NCI-H146 treated with DMSO at 0.1 percent for 48 hours (cell line): ENCODE measurements around the gene NTN4.
"Not testable (repeated sequence)": the region's sequence is repeated elsewhere in the genome, so short reads cannot be mapped to it uniquely, and the experiment has no call there.

Source experiments
- DNase-seq: peaks from one replicate; lab custom pipeline; 2025; ENCODE audit not compliant: unreplicated experiment; lab: John Stamatoyannopoulos, UW

The NTN4 gene

DNA sequence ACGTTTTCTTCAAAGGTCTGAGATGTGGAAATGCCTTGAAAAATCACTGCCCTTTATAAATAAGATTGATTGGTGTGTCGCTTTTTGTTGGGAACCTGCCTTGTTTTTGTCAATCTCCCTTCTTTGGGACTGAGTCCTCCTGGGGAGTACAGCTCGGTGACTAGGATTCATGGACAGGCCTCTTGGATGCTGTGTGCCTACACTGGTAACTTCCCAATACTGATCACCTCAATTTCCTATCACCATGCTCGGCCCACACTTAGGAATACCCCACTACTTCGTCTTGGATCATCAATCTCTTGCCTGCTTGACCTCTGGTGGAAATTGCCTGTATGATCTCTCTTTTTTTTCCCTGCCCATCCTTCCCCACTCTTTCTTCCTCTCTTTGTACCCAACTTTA, 34.2 kb downstream of the NTN4 start:
- DNase-seq: no peak

DNA sequence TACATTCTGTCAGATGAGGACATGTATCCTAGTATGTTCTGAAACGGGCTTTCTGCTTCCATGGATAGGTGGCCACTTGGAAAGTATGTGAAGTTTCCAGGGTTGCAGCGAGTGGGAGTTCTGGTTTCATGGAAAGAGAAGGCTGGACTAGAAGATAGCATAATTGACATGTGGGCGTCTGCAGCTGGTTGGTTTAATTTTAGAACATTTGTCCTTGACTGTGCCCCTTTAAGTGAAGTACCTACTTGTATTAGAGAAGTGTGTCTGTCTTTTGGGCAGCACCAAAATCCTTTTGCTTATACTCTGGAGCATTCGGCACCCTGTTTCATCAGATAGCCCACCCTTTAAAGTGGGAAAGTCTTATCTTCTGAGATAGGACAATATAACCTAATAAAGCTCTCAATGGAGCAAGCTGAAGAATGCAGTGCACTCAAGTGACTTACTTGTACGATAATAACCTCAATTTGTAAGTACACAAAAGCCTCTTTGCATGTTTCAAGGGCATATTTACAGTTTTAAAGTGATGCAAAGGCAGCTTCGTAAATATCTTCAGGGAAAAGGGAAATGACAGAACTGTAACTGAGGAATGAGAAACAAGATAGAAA, 35.2 kb downstream of the NTN4 start:
- DNase-seq: no peak

DNA sequence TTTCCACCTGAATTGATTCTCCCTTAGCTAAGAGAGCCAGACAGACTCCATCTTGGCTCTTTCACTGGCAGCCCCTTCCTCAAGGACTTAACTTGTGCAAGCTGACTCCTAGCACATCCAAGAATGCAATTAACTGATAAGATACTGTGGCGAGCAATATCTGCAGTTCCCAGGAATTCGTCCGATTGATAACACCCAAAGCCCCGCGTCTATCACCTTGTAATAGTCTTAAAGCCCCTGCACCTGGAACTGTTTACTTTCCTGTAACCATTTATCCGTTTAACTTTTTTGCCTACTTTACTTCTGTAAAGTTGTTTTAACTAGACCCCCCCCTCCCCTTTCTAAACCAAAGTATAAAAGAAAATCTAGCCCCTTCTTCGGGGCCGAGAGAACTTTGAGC, 44.5 kb downstream of the NTN4 start:
- not testable (repeated sequence) for DNase-seq

DNA sequence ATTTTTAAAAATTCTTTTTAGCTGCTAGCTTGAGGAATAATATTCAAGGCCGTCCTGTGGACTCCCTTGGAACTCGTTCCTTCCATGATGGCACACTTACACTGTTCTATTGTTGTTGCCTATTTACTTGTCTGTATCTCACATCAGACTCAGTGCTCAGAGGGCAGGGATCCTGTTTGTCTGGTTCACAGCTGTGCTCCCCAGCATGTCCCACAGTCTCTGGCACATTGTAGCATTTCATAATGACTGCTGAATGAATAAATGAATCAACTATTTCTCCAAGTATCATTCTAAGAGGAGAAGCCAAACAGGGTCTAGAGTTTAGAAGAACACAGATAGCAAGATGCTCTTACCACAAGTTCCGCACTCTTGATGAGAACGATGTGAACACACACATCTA, 48.0 kb downstream of the NTN4 start:
- DNase-seq: no peak

DNA sequence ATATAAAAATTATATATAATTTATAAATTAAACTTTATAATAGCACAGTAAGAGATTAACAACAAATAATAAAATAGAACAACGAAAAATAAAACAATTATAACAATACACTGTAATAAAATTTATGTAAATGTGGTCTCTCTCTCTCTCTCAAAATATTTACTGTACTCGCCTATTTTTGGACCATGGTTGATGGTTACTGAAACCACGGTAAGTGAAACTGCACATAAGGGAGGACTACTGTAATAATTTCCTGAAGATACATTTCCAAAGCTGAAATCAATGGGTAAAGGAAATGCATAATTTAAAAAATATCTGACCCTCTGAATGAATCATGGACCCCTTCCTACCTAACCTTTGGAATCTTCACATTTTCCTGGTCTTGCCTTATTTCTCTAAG, 48.9 kb downstream of the NTN4 start:
- DNase-seq: no peak

DNA sequence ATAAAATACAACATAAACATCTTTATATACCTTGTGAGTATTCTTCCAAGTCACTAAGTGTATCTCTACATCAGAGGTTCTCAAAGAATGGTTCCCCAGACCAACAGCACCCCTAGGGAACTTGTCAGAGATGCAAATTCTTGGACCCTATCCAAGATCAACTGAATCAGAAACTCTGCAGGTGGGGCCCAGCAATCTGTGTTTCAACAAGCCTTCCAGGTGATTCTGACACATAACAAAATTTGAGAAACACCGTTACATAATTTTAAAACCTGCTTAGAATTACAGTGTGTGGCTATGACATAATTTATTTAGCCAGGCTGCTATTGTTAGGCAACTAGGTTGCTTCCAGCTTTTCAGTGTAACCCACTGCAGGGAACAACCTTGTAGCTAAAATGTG, 49.8 kb downstream of the NTN4 start:
- no peak for DNase-seq

DNA sequence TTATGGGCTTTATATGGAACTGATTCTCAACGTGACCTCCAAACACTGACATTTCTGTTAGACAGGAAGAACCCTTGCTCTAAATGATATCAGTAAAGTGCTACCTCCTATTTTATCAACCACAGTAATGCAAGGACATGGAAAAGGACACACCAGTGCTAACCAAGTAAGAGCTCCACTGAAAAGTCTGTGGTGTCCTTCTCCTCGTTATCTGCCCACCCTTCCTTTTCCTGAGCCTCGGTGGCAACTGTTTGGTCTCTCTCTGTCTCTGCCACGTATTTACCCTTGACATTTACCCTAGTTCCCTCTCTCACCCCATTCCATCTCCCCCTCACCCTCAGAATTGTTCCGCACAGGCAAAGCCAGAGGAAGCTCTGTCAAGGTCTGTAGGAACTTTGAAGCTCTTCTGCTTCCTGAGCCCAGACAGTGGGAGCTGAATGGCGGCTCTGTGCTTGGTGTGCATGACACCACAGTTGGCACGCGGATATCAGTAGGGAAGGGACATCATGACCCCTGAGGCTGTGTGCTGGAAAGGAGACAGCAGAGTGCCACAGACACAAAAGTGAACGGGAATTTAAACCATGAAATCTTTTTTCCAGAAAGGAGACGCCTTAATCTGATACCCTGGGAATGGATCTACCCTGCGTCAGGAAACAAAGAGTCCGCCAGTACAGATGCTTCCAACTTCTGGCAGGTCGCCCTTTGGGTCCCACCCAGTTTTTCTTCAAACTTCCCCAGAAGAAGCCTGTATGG, 50.8 kb downstream of the NTN4 start:
- DNase-seq: no peak

DNA sequence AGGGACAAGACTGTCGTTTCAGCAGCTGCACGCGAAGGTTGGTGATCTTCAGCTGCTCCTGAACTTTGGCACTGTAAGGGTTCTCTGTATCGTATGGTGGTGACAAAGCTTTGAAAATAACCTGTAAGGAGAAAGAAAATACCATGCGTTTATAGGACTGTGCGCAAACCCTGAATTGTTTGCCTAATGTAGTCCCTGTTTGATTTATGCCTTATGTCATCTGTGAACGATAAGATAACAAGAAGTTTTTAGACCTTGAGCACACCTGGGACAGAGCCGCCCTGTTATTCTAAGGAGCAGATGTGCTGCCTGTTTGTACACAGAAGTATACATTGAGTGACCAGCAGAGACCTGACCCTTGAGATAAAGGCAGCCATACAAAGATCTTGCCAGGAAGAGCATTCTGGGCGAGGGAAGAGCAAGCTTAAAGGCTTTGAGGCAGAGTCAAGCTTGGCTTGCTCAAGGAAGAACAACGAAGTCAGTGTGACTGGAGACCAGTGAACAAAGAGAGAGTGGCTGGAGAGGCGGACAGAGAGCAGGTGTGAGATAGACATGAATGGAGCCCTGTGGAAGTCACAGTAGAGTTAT, 52.4 kb downstream of the NTN4 start:
- DNase-seq: no peak

DNA sequence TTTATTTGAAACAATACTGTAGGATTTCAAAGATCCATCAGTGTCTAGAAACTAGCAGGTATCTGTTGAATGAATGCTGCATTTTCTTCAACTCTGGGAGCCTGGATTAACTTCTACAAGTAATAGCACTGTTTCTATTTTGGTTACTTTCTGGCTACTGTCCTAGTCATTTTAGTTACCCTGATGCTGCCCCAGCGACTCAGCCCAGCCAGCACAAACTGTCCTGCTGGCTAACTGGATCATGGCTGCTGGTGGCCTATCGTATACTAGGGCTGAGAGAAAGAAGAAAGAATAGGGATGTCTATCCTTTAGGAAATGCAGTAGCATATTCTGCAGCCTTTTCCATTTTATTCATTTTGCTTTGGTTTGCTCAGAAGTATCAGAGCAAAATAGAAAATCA, 53.9 kb downstream of the NTN4 start:
- no peak for DNase-seq

DNA sequence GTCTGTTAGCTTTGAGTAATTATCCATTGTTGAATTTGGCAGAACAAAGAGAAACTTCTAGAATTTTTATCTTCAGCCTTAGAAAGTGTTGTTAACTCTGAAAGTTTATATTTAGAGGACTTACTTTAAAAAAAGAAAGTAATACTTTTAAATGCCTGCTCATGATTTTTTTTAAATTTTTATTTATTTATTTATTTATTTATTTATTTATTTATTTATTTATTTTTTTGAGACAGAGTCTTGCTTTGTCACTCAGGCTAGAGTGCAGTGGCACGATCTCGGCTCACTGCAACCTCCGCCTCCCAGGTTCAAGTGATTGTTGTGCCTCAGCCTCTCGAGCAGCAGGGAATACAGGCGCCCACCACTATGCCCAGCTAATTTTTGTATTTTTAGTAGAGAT, 54.8 kb downstream of the NTN4 start:
- DNase-seq: not testable (repeated sequence)

DNA sequence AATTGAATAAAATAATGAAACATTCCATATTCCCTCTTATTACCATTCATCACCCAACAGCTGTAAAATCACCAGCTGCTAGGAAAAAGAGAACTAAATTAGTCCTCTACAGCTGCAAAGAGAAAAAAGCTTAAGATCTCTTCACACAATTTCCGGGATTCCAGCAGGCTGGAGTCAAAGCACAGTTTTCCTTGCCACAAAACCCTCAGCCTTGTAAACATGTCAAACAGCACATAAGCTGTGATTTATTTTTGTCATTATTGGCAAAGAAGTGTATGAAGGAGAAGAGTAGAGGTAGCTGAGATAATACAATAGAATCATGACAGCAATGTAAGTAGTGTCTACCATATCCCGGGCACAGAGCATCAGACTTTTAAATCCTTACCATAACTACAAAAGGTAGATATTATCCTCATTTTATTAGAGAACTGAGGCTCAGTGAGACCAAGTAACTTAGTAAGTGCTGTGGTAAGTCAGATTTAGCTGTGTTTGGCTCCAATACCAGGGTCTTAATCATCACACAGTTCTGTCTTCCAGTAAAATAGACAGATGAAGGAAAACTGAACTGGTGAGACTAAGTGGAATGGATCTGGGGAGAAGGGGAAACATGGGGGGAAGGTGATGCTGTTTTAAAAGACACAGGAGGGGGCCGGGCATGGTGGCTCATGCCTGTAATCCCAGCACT, 57.3 kb downstream of the NTN4 start:
- no peak for DNase-seq

DNA sequence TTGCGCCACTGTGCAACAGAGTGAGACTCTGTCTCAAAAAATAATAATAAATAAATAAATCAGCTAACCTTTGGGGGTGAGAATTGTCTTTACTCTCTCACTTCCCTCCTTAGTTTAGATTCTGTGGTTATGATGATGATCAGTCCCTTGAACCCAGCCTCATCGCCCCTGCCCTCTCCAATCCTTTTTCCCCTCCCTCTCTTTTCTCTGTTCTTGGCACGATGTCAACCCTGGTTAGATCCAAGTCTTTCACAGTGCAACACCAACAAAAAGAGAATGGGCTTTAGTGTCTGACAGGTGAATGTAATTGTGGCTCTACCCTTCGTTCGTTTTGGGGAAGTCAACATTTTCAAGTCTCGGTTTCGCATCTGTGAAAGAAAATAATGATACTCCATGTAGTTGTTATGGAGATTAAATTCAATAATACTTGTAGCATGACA, 59.0 kb downstream of the NTN4 start:
- DNase-seq: no peak

DNA sequence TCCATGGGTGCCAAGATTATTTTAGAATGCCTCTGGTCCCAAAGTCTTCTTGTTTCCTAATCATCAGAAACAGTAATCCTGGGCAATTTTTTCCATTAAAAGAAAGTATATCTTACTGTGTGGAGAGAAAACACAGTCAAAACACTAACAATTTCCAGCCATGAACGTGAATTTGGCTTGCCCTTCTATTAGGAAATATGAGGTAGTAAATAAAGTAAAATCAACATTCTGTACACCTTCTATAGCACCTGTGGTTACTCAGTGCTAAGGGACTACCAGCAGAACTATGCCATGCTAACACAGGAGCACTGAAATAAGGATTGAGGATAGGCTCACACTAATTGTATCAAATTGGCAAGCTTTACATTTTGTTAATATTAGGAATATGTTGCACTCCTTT, 60.1 kb downstream of the NTN4 start:
- no peak for DNase-seq

DNA sequence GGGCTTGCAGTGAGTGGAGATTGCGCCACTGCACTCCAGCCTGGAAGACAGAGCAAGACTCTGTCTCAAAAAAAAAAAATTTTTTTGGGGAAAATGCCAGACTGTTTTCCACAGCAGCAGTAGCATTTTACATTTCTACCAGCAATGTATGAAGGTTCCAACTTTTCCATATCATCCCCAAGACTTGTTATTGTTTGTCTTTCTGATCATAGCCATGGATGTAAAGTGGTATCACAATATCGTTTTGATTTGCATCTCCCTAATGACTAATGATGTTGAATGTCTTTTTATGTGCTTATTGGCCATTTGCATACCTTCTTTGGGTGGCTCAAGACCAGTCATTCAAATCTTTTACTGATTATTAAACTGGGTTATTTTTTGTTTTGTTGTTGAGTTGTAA, 63.7 kb downstream of the NTN4 start:
- no peak for DNase-seq

DNA sequence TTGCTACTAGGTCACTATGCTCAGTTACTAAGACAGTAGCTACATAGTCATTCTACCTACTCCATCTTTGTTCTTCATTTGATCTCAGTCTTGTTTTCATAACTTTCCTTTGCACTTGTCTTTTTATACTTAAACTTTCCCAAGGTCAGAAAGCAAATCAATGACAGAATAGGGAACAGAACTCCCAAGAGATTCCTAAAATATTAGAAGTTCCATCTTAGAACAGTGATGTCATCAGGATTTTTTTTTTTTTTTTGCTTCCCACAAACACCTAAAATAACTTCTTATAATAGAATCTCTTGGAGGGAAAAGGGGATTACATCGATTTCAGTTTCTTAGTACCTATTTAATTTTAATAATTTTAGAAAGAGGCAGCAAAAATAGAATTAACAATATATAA, 65.8 kb downstream of the NTN4 start:
- no peak for DNase-seq

DNA sequence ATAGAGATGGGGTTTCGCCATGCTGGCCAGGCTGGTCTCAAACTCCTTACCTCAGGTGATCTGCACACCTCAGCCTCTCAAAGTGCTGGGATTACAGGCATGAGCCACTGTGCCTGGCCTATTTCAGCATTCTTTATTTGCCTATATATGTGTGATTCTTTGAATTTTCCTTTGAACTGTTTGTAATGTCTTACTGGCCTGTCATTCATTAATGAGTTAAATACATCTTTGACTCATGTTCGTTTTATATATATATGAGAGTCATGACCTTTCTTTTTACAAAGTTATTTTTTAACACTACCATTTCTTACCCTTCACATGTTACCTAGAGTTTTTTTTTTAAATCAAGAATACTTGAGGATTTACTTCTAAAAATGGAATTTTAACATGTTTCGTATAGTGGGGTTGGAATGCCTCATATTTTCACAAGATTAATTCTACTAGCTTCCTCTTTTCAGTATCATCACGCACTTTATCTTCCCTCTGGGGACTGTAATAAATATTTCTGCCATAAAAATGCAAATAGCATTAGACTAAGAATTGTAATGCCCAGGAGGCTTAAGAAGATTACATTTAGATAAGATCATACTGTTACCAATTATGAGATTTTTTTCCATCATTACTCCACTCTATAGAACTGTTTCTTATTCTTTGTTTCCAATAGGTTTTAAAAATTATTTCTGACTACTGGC, 66.7 kb downstream of the NTN4 start:
- no peak for DNase-seq

DNA sequence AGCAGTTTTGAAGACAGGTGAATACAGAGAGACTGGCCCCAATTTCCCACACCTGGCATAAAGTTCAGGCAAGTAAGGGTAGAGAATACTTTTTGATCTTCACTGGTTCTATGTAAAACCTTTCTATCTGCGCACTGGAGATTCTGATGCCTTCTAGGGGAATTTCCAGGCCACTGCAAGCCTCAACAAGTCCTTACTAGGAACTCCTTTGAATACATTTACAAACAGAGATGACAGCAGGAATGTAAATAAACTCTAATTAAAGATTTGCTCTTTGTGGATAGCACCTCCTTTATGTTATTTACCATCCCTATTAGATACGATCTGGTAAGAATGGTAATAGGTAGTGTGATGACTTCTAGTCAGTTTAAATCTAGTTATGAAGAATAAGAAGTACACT, 69.2 kb downstream of the NTN4 start:
- DNase-seq: no peak

DNA sequence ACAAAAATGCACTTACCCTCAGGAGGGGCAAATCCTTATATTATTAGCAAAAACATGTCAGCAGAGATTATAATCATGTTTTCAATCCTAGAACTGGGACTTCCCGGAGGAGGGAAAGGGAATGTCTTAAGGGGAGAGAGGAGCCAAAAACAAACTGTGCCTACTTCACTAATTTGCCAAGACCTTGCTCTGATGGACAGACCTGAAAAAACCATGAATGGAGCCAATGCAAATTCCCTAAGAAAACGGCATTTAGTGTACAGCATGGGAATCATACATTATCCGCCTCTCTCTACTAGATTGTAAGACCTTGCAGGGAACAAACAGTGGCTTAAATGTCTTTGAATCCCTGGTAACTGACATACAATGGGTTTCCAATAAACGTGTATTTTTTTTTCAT, 70.4 kb downstream of the NTN4 start:
- DNase-seq: no peak

DNA sequence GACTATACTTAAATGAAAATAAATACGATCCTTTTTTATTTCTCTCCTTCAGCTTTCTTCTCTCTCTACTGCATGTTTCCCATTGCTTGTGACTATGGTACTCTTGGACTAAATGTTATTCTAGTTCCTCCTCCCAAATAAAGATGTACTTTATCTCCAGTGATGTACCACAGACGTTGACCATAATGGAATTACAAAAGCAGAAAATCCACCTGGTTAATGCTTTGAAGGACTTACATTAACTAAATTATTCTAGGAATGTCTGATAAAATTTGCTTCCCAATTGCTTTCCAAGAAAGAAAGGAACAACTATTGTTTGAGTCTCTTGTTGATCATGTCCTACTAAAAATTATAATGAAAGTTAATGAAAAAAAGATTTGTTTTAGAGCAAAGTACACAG, 71.8 kb downstream of the NTN4 start:
- DNase-seq: no peak

DNA sequence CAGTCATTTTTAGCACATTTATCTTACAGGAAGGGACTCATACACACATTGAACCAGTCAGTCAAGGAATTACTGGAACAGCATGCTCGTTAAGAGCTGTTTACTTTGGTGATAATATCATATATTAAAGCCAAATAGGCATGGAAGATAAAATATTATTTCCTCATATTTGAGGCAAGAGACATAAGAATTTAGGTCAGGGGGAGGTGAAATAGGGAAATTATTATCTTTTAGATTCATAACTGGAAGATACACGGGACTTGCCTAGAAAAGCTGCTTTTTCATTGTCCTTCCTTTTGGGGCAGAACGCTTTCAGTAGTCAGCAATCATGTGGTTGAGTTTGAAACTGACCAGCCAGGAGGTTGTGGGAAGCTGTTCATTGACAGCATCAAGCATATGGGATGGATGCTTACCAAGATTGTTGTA, 72.5 kb downstream of the NTN4 start:
- no peak for DNase-seq

DNA sequence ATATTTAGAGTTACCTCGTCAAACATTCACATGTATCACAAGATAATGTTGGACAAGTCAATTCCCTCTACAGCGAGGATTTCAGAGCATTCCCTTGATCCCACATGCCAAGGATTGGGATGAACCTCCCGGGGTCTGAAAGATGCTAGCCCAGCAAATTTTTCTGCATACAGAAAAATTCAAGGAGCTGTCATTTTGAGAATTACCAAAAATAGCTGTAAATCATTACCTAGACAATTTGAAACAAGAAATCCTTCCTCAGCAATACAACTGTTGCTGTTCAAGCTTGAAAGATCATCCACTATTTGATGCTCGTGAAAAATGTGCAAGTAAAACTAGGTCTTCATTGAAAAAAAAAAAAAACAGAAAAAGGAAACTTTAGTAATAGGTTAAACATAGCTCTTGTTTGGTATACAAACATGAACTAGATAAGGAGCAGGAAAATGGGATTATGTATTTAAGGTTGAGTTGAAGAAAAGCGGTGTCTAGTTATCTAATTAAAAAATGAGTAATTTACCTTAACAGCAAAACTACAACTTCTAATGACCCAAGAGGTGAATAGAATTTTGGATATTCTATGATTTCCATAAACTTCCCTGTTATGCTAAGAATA, 73.1 kb downstream of the NTN4 start:
- DNase-seq: no peak
